HEK293T (cell line): ENCODE measurements around the gene HMG20B.

ENCODE experiments used
- CTCF ChIA-PET: fragments of 350-600 bp; formaldehyde crosslinking; extraction: SDS; loops from one replicate; lab custom pipeline; 2021; ENCODE audit warnings: antibody characterized with exemption, inconsistent platforms; lab: Yijun Ruan, JAX
- POLR2A ChIA-PET: fragments of 350-600 bp; formaldehyde crosslinking; extraction: SDS; loops from one replicate; lab custom pipeline; 2020; ENCODE audit warnings: antibody characterized with exemption, inconsistent platforms; lab: Yijun Ruan, JAX
- DNase-seq: peaks from one replicate; pipeline ENCODE4 v3.0.0; 2012; ENCODE audit warnings: mixed read lengths; ENCODE audit errors: extremely low spot score
- ARNT ChIP-seq: fragments of 450-650 bp; IDR thresholded peaks from 2 replicates; pipeline ENCODE4 v1.6.1; 2017; ENCODE audit warnings: mild to moderate bottlenecking
- BHLHE40 ChIP-seq: fragments of 450-650 bp; IDR thresholded peaks from 2 replicates; pipeline ENCODE4 v1.6.1; 2016; ENCODE audit warnings: mild to moderate bottlenecking, moderate library complexity, borderline replicate concordance
- CTBP1 ChIP-seq: fragments of 450-650 bp; IDR thresholded peaks from 2 replicates; pipeline ENCODE4 v1.6.1; 2016; ENCODE audit warnings: borderline replicate concordance
- ELF4 ChIP-seq: fragments of 450-650 bp; IDR thresholded peaks from 2 replicates; pipeline ENCODE4 v1.6.1; 2017; ENCODE audit warnings: antibody characterized with exemption
- FOXA1 ChIP-seq: fragments of 450-650 bp; IDR thresholded peaks from 2 replicates; pipeline ENCODE4 v1.6.1; 2016; ENCODE audit warnings: mild to moderate bottlenecking
- FOXK2 ChIP-seq: fragments of 450-650 bp; IDR thresholded peaks from 2 replicates; pipeline ENCODE4 v1.6.1; 2016; ENCODE audit warnings: mild to moderate bottlenecking
- FOXM1 ChIP-seq: fragments of 450-650 bp; IDR thresholded peaks from 2 replicates; pipeline ENCODE4 v1.6.1; 2017; ENCODE audit warnings: mild to moderate bottlenecking, borderline replicate concordance
- HDGF ChIP-seq: fragments of 450-650 bp; IDR thresholded peaks from 2 replicates; pipeline ENCODE4 v1.6.1; 2017; ENCODE audit warnings: antibody characterized with exemption, borderline replicate concordance
- L3MBTL2 ChIP-seq: fragments of 450-650 bp; conservative IDR thresholded peaks from 2 replicates; pipeline ENCODE4 v1.6.1; 2016; ENCODE audit warnings: mild to moderate bottlenecking
- LEF1 ChIP-seq: fragments of 450-650 bp; IDR thresholded peaks from 2 replicates; pipeline ENCODE4 v1.6.1; 2017; ENCODE audit warnings: mild to moderate bottlenecking, borderline replicate concordance
- NFRKB ChIP-seq: fragments of 450-650 bp; IDR thresholded peaks from 2 replicates; pipeline ENCODE4 v1.6.1; 2016; ENCODE audit warnings: mild to moderate bottlenecking, moderate library complexity
- PKNOX1 ChIP-seq: fragments of 450-650 bp; IDR thresholded peaks from 2 replicates; pipeline ENCODE4 v1.6.1; 2016
- SP1 ChIP-seq: fragments of 450-650 bp; IDR thresholded peaks from 2 replicates; pipeline ENCODE4 v1.6.1; 2017
- SUZ12 ChIP-seq: fragments of 450-650 bp; IDR thresholded peaks from 2 replicates; pipeline ENCODE4 v1.6.1; 2016; ENCODE audit warnings: mild to moderate bottlenecking
- TARDBP ChIP-seq: fragments of 450-650 bp; IDR thresholded peaks from 2 replicates; pipeline ENCODE4 v1.6.1; 2016
- ZNF384 ChIP-seq: fragments of 450-650 bp; IDR thresholded peaks from 2 replicates; pipeline ENCODE4 v1.6.1; 2016

The HMG20B gene

GRCh38 chr19:3615524-3616135 is 42.9 kb downstream of the HMG20B start:
- POLR2A ChIA-PET, result no interaction called here
- DNase-seq, result no peak
- CTCF ChIA-PET, result no interaction called here
- TF ChIP-seq HDGF (no peak), FOXM1 (no peak), TARDBP (no peak), BHLHE40 (no peak), SP1 (no peak), SUZ12 (no peak), ELF4 (no peak), L3MBTL2 (no peak), ARNT (no peak), FOXK2 (no peak), LEF1 (no peak)

- no peak for DNase-seq
- CTCF ChIA-PET, result no interaction called here
These were observed 44.7 kb downstream of the HMG20B start for GRCh38 chr19:3617463-3617862.

GRCh38 chr19:3618144-3618810 is 45.5 kb downstream of the HMG20B start:
- peak; percentile 79 for DNase-seq
- no peak for TF ChIP-seq PKNOX1
- no peak for TF ChIP-seq FOXM1
- no peak for TF ChIP-seq SP1
- no peak for TF ChIP-seq SUZ12
- TF ChIP-seq FOXK2, result no peak
- TF ChIP-seq BHLHE40, result no peak
- no peak for TF ChIP-seq CTBP1
- no peak for TF ChIP-seq FOXA1
- TF ChIP-seq TARDBP, result no peak
- TF ChIP-seq L3MBTL2, result no peak
- no peak for TF ChIP-seq HDGF
- TF ChIP-seq ZNF384, result no peak
- TF ChIP-seq NFRKB, result no peak
- TF ChIP-seq LEF1, result no peak
- no peak for TF ChIP-seq ELF4
- ChIA-PET CTCF (interaction anchor here (1.1 kb wide), 1 partner anchor 10 kb away, joined by 8 read pairs; no protein-coding TSS in a partner anchor), POLR2A (no interaction called here)

More at GRCh38 chr19:3617463-3617862, 44.7 kb downstream of the HMG20B start:
- no peak for TF ChIP-seq ZNF384
- no peak for TF ChIP-seq NFRKB
- no peak for TF ChIP-seq ARNT
- TF ChIP-seq TARDBP, result no peak
- no peak for TF ChIP-seq LEF1
- TF ChIP-seq L3MBTL2, result no peak
- no peak for TF ChIP-seq BHLHE40
- no peak for TF ChIP-seq ELF4
- no peak for TF ChIP-seq CTBP1
- no peak for TF ChIP-seq SUZ12
- no peak for TF ChIP-seq FOXK2
- TF ChIP-seq FOXA1, result no peak
- no peak for TF ChIP-seq FOXM1
- TF ChIP-seq PKNOX1, result no peak
- TF ChIP-seq SP1, result no peak
- no peak for TF ChIP-seq HDGF
- POLR2A ChIA-PET, result no interaction called here

GRCh38 chr19:3618811-3619630 is 46.3 kb downstream of the HMG20B start:
- no peak for DNase-seq
- no peak for TF ChIP-seq ELF4
- no peak for TF ChIP-seq CTBP1
- TF ChIP-seq SUZ12, result no peak
- no peak for TF ChIP-seq ARNT
- TF ChIP-seq BHLHE40, result no peak
- no peak for TF ChIP-seq FOXA1
- TF ChIP-seq PKNOX1, result no peak
- no peak for TF ChIP-seq LEF1
- TF ChIP-seq HDGF, result no peak
- no peak for TF ChIP-seq NFRKB
- no peak for TF ChIP-seq FOXM1
- TF ChIP-seq TARDBP, result no peak
- no peak for TF ChIP-seq SP1
- ChIA-PET POLR2A (interaction anchor here (1.2 kb wide), 1 partner anchor 61 kb away, joined by 4 read pairs; the partner anchor contains the start of gene MFSD12), CTCF (interaction anchor here (0.6 to 1.1 kb wide), 2 partner anchors 11 to 512 kb away, joined by 3 to 8 read pairs; no protein-coding TSS in a partner anchor)

- ChIA-PET POLR2A (interaction anchor here (1.2 kb wide), 1 partner anchor 62 kb away, joined by 4 read pairs; the partner anchor contains the start of gene MFSD12), CTCF (interaction anchor here (0.6 kb wide), 1 partner anchor 511 kb away, joined by 3 read pairs; no protein-coding TSS in a partner anchor)
- TF ChIP-seq FOXA1 (no peak), NFRKB (no peak), FOXM1 (no peak), SP1 (no peak), CTBP1 (no peak), BHLHE40 (no peak), ZNF384 (no peak), LEF1 (no peak)
- no peak for DNase-seq
These were observed 46.9 kb downstream of the HMG20B start for GRCh38 chr19:3619631-3620012.
